Osteocyte (in vitro differentiated cells): ENCODE data around the gene HIP1. TPM values are rescaled to one million over a fixed set of nuclear protein-coding genes. Genes with fewer than 3 reads are reported as not detected.

Source experiments
- DNase-seq: peaks from one replicate; pipeline ENCODE4 v3.0.0; 2021; ENCODE audit warnings: mixed read lengths; ENCODE audit not compliant: unreplicated experiment; ENCODE audit errors: extremely low spot score
- H3K27ac Mint-ChIP-seq: one replicate; pipeline ENCODE4 v1.8.0; 2021; ENCODE audit warnings: mild to moderate bottlenecking, mixed read lengths; ENCODE audit not compliant: unreplicated experiment
- H3K27me3 Mint-ChIP-seq: one replicate; pipeline ENCODE4 v1.8.0; 2021; ENCODE audit warnings: mixed read lengths; ENCODE audit not compliant: unreplicated experiment
- H3K36me3 Mint-ChIP-seq: one replicate; pipeline ENCODE4 v1.8.0; 2021; ENCODE audit warnings: mixed read lengths; ENCODE audit not compliant: unreplicated experiment
- H3K4me1 Mint-ChIP-seq: one replicate; pipeline ENCODE4 v1.8.0; 2021; ENCODE audit warnings: mixed read lengths; ENCODE audit not compliant: unreplicated experiment
- H3K4me3 Mint-ChIP-seq: one replicate; pipeline ENCODE4 v1.8.0; 2021; ENCODE audit warnings: mild to moderate bottlenecking, moderate library complexity, mixed read lengths; ENCODE audit not compliant: unreplicated experiment
- H3K9me3 Mint-ChIP-seq: one replicate; pipeline ENCODE4 v1.8.0; 2021; ENCODE audit warnings: mixed read lengths; ENCODE audit not compliant: unreplicated experiment
- total RNA-seq: library from RNA; stranded (reverse); gene quantifications from 2 replicates; pipeline ENCODE4 v1.2.1, GENCODE V29; 2021
- TF ChIP-seq, protein P1 (sequence below): fragments of 200-600 bp; sonication (generic); IDR thresholded peaks from 2 replicates; pipeline ENCODE4 v1.5.0; 2021; ENCODE audit warnings: antibody characterized with exemption, mild to moderate bottlenecking, moderate library complexity

The HIP1 gene
- total RNA-seq, 1 donor from 2014 or later = 55.3 TPM

DNA sequence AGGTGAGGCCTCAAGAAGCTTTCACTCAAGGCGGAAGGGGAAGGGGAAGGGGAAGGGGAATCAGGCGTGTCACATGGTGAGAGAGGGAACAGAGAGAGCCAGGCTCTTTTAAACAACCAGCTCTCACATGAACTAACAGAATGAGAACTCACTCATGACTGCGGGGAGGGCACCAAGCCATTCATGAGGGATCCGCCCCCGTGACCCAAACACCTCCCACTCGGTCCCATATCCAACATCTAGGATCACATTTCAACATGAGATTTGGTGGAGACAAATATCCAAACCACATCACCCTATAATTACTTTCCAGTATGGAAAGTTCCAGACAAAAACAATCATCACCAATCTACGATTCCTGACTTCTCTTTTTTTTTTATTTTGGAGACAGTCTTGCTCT, 22.9 kb downstream of the HIP1 start:
- Mint-ChIP-seq H3K27ac (no peak overlapping the region), H3K9me3 (no peaks in the 10 kb centered on the region), H3K36me3 (peaks cover 6% of the 10 kb centered on the region), H3K4me3 (no peak overlapping the region), H3K27me3 (no peaks in the 10 kb centered on the region), H3K4me1 (peaks cover 35% of the 10 kb centered on the region)
- TF ChIP-seq, protein P1, sequence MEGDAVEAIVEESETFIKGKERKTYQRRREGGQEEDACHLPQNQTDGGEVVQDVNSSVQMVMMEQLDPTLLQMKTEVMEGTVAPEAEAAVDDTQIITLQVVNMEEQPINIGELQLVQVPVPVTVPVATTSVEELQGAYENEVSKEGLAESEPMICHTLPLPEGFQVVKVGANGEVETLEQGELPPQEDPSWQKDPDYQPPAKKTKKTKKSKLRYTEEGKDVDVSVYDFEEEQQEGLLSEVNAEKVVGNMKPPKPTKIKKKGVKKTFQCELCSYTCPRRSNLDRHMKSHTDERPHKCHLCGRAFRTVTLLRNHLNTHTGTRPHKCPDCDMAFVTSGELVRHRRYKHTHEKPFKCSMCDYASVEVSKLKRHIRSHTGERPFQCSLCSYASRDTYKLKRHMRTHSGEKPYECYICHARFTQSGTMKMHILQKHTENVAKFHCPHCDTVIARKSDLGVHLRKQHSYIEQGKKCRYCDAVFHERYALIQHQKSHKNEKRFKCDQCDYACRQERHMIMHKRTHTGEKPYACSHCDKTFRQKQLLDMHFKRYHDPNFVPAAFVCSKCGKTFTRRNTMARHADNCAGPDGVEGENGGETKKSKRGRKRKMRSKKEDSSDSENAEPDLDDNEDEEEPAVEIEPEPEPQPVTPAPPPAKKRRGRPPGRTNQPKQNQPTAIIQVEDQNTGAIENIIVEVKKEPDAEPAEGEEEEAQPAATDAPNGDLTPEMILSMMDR = no peak
- no peak for DNase-seq

DNA sequence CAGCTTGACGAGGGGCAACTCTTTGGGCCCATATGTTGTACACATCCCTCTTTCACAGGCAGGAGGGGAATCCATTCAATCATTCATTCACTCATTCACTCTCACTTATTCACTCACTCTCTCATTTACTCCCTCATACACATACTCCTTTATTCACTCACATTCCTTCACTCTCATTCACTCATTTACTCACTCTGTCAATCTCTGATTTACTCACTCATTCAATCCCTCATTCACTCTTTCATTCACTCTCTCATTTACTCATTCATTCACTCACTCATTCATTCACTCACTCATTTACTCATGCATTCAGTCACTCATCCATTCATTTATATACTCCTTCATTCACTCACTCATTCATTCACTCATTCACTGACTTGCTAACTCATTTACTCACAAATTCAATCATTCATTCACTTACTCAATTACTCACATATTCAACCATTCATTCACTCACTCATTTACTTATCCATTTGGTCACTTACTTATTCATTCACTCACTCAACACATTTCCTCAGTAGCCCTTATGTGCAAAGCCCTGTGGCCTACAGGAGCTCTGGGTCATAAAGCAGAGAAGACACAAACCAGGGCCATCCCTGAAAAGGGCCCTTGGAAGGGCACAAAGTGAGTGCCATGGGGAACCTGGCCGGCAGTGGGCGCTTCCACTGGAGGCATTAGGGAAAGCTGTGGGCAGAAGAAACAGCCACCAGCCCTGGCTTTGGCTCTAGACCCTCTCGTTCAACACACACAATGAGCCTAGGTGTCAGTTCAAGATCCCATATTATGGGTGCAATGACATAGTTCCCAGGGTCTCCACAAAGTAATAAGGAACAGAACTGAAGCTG, 26.0 kb downstream of the HIP1 start:
- Mint-ChIP-seq H3K9me3 (no peaks in the 10 kb centered on the region), H3K4me3 (no peak overlapping the region), H3K4me1 (peaks cover 37% of the 10 kb centered on the region), H3K36me3 (peaks cover 20% of the 10 kb centered on the region), H3K27me3 (no peaks in the 10 kb centered on the region), H3K27ac (peak overlapping the region; percentile 93)
- no peak for DNase-seq
- TF ChIP-seq, protein P1 = no peak

DNA sequence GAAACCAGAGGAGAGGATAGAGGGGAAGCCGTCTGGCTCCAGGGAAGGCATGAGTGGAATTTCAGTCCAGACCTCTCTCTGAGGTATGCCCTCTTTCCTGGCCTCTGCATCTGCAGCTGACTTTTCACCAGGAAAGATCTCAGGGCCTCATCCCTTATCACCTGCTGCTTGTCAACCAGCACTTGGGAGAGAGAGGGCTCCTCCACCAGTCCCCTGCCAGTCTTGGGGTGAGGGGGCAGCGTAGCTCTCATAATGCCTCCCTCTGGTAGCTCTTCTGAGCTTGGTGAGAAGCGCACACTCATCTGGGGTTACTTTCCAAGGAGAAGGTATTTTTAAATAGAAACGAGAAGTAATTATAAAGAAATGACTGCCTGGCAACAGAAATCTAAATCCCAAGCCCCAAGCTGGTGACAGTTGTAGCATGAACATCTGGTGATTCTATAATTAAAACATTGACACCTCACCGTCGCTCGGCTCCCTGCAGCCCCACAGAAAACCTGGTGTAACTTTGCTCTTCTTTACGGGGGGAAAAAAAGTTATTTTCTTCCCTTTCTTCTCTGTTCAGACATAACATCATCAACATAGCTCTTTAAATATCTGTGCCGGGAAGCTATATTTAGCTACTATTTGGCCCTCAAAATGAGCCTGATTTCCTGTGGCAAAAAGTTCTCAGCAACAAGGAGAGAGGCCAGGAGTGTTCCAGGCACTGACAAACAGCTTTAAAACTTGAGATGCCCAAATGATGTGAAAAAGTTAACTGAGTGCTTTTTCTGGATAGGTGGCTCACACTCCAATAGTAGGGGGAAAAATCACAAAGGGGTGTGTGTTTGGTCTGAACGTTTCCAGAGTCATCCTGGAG, 26.9 kb downstream of the HIP1 start:
- peak overlapping the region; percentile 93 for H3K27ac Mint-ChIP-seq
- TF ChIP-seq, protein P1 = no peak
- peak overlapping the region; percentile 24 for H3K4me3 Mint-ChIP-seq
- H3K36me3 Mint-ChIP-seq = peaks cover 20% of the 10 kb centered on the region
- peaks cover 30% of the 10 kb centered on the region for H3K4me1 Mint-ChIP-seq
- no peaks in the 10 kb centered on the region for H3K9me3 Mint-ChIP-seq
- DNase-seq = no peak
- no peaks in the 10 kb centered on the region for H3K27me3 Mint-ChIP-seq

DNA sequence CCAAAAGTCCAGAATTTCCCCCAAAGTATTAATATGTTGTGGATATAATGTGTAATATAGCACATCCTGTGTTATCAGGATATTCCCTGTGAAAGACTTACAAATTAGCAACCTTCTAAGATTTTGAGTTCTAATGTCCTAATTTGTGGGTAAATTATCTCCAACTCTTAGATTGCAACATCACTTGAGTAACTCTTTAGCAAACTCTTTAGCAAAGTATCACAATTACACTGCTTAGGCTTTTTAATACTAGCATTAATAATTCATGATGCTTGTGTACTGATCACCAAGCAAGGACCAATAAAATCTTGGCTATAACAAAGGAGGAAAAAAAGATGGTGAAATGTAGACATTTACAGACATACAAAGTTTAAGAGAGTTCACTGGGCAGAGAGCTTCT, 27.7 kb downstream of the HIP1 start:
- Mint-ChIP-seq H3K4me3 (no peak overlapping the region), H3K27ac (peak overlapping the region; percentile 93)

More for the DNA sequence above, 27.7 kb downstream of the HIP1 start:
- Mint-ChIP-seq H3K4me1 (peaks cover 30% of the 10 kb centered on the region), H3K36me3 (peaks cover 20% of the 10 kb centered on the region), H3K9me3 (no peaks in the 10 kb centered on the region), H3K27me3 (no peaks in the 10 kb centered on the region)
- TF ChIP-seq, protein P1 = no peak
- DNase-seq = no peak
